MCF 10A (cell line): ENCODE measurements around the gene GSG1L. TPM values are rescaled to one million over a fixed set of nuclear protein-coding genes. Genes with fewer than 3 reads are reported as not detected.

ENCODE experiments used
- BruUV-seq: library from RNA; stranded (reverse); fragments of 400-500 nt; replicated peaks from 2 replicates; lab custom pipeline; 2021; lab: Mats Ljungman, UMichigan
- CTCF ChIA-PET: fragments of 300-600 bp; sonication (Branson Sonifier 250); formaldehyde crosslinking; extraction: SDS; loops from one replicate; lab custom pipeline; 2021; ENCODE audit warnings: antibody characterized with exemption, inconsistent platforms; lab: Yijun Ruan, JAX
- POLR2A ChIA-PET: fragments of 300-600, 350-650 bp; sonication (Branson Sonifier 250); formaldehyde crosslinking; extraction: SDS; loops from one replicate; lab custom pipeline; 2020; ENCODE audit warnings: antibody characterized with exemption, inconsistent platforms; lab: Yijun Ruan, JAX
- DNase-seq: peaks from one replicate; pipeline ENCODE4 v3.0.0-alpha.2; 2018; ENCODE audit not compliant: unreplicated experiment
- H3K27ac Mint-ChIP-seq: one replicate; pipeline ENCODE4 v1.8.0; 2022; ENCODE audit warnings: mild to moderate bottlenecking, low read depth, mixed read lengths; ENCODE audit not compliant: unreplicated experiment
- H3K27me3 Mint-ChIP-seq: one replicate; pipeline ENCODE4 v1.8.0; 2022; ENCODE audit warnings: mixed read lengths; ENCODE audit not compliant: insufficient read depth, unreplicated experiment
- H3K36me3 Mint-ChIP-seq: one replicate; pipeline ENCODE4 v1.8.0; 2022; ENCODE audit warnings: mild to moderate bottlenecking, moderate library complexity, mixed read lengths; ENCODE audit not compliant: insufficient read depth, unreplicated experiment
- H3K4me1 Mint-ChIP-seq: one replicate; pipeline ENCODE4 v1.8.0; 2022; ENCODE audit warnings: mixed read lengths; ENCODE audit not compliant: insufficient read depth, unreplicated experiment
- H3K4me3 Mint-ChIP-seq: one replicate; pipeline ENCODE4 v1.8.0; 2022; ENCODE audit warnings: mild to moderate bottlenecking, moderate library complexity, mixed read lengths; ENCODE audit not compliant: unreplicated experiment
- H3K9me3 Mint-ChIP-seq: one replicate; pipeline ENCODE4 v1.8.0; 2022; ENCODE audit warnings: mixed read lengths; ENCODE audit not compliant: unreplicated experiment
- CTCF ChIP-seq: fragments of 200-600 bp; IDR thresholded peaks from one replicate; pipeline ENCODE4 v1.8.0; 2022; ENCODE audit warnings: antibody characterized with exemption, mild to moderate bottlenecking; ENCODE audit not compliant: unreplicated experiment
- intact Hi-C: fragments of 100-400 bp; cut with micrococcal nuclease; formaldehyde crosslinking; loops from 2 replicates; pipeline ENCODE4 v1.14.1; 2022
- total RNA-seq: library from RNA; stranded (reverse); gene quantifications from 2 replicates; pipeline ENCODE4 v1.2.3, GENCODE V29; 2022

GSG1L gene
- total RNA-seq, 1 experiment from 2014 or later: not detected

GRCh38 chr16:28069971-28070794 is 6.7 kb upstream of the GSG1L start:
- no peak for TF ChIP-seq CTCF
- ChIA-PET POLR2A (interaction anchor here (0.9 to 2.0 kb wide), 2 partner anchors 11 to 98 kb away, joined by 3 to 10 read pairs; no protein-coding TSS in a partner anchor), CTCF (interaction anchor here (0.5 to 6.7 kb wide), 39 partner anchors 8 to 1291 kb away, joined by 3 to 68 read pairs (median 5); no protein-coding TSS in a partner anchor)
- no peaks in the 10 kb centered on the region for H3K9me3 Mint-ChIP-seq
- H3K27ac Mint-ChIP-seq: no peak overlapping the region
- BruUV-seq: no TSS peak
- peaks cover 8% of the 10 kb centered on the region for H3K4me1 Mint-ChIP-seq
- DNase-seq: no peak
- intact Hi-C loops: loop anchor here (1.0 to 5.0 kb wide), 4 partner anchors 98 to 465 kb away; no protein-coding TSS in a partner anchor
- peaks cover 58% of the 10 kb centered on the region for H3K27me3 Mint-ChIP-seq
- no peak overlapping the region for H3K4me3 Mint-ChIP-seq
- no peaks in the 10 kb centered on the region for H3K36me3 Mint-ChIP-seq

GRCh38 chr16:28068976-28069375 is 5.5 kb upstream of the GSG1L start:
- ChIA-PET CTCF (interaction anchor here (0.6 to 6.7 kb wide), 4 partner anchors 96 to 538 kb away, joined by 3 to 68 read pairs (median 4); no protein-coding TSS in a partner anchor), POLR2A (no interaction called here)
- no peak for TF ChIP-seq CTCF
- H3K9me3 Mint-ChIP-seq: no peaks in the 10 kb centered on the region
- H3K27ac Mint-ChIP-seq: no peak overlapping the region
- H3K36me3 Mint-ChIP-seq: no peaks in the 10 kb centered on the region
- peaks cover 56% of the 10 kb centered on the region for H3K27me3 Mint-ChIP-seq
- no TSS peak for BruUV-seq
- H3K4me1 Mint-ChIP-seq: peaks cover 8% of the 10 kb centered on the region
- intact Hi-C loops: no loop called here
- no peak for DNase-seq
- H3K4me3 Mint-ChIP-seq: no peak overlapping the region

- no TSS peak for BruUV-seq
- H3K4me3 Mint-ChIP-seq: no peak overlapping the region
- H3K27ac Mint-ChIP-seq: no peak overlapping the region
- ChIA-PET POLR2A (no interaction called here), CTCF (interaction anchor here (0.6 to 6.7 kb wide), 6 partner anchors 78 to 479 kb away, joined by 3 to 68 read pairs (median 4); no protein-coding TSS in a partner anchor)
- peaks cover 44% of the 10 kb centered on the region for H3K27me3 Mint-ChIP-seq
- intact Hi-C loops: no loop called here
- no peaks in the 10 kb centered on the region for H3K36me3 Mint-ChIP-seq
- DNase-seq: peak; percentile 19
- no peaks in the 10 kb centered on the region for H3K9me3 Mint-ChIP-seq
- H3K4me1 Mint-ChIP-seq: peaks cover 8% of the 10 kb centered on the region
- no peak for TF ChIP-seq CTCF
These were observed 4.3 kb upstream of the GSG1L start for GRCh38 chr16:28067604-28068379.
